Measurements from ENCODE around the gene KMT2B.
"Not testable (repeated sequence)": the region's sequence is repeated elsewhere in the genome, so short reads cannot be mapped to it uniquely, and the experiment has no call there.

Gene KMT2B

GRCh38 chr19:35760711-35761349 is 43.0 kb downstream of the KMT2B start:
- DNase-seq: no peak

DNA sequence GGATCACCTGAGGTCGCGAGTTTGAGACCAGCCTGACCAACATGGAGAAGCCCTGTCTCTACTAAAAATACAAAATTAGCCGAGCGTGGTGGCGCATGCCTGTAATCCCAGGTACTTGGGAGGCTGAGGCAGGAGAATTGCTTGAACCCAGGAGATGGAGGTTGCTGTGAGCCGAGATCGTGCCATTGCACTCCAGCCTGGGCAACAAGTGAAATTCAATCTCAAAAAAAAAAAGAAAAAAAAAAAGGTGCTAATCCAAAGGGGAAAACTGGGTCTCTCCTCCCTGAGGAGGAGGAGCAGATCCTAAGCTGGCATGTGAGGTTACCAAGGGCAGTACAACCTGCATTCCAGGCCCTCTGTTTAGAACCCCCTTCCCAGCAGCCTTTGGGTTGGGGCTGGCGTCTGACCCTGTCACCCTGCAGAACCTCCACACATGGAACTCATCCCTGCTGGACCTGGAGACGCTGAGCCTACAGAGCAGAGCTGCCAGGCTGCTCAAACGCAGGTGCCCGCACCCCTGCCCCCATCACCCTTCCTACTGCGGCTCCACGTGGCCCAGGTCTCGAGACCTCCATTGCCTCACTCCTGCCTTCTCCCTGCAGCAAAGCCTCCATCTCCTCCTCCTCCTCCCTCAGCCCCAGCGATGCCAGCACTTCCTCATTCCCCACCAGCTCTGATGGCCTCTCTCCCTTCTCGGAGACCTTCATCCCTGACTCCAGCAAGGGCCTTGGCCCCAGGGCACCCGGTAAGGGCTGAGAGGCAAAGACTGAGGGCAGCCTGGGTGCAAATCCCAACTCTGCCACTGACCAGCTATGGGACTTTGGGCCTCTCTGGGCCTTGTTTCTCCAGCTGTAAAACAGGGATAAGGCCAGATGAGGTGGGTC is 46.9 kb downstream of the KMT2B start:
- DNase-seq: no peak

DNA sequence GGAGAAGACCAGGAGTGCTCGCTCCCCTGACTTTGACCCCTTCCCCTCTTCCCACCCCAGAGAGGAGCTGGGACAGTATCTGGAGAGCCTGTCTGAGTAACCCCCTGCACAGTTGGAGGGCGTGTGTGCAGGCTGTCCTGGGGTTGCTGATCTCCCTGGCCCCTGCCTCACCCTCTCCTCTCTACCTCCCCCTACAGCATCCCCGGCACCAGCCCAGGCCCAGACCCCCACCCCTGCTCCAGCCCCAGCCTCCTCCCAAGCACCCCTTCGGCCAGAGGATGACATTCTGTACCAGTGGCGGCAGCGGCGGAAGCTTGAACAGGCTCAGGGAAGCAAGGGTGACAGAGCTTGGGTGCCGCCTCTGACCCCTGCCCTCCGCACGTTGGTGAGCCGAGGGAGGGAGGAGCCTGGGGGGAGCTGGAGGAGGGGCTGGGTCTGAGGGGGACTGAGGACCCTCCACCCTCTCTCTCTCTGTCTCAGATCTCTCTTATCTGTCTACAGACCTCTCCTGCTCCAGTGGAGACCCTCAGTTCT is 48.8 kb downstream of the KMT2B start:
- DNase-seq: no peak

- DNase-seq: no peak
These were observed 49.7 kb downstream of the KMT2B start for GRCh38 chr19:35767288-35768081.

DNA sequence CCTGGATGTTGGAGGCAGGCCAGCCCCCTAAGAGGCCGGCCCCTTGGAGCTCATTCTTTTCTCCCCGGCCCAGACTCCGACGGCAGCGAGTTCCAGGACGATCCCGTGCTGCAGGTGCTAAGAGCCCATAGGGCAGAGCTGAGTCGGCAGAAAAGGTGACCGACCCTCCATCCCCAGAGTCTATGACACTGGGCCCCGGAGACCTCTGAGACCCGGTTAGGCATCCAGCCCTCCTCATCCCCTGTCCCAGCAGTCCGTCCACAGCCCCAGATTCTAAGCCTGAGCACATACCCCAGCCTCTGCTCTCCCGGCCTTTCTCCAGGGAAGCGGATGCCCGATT is 50.2 kb downstream of the KMT2B start:
- DNase-seq: no peak

DNA sequence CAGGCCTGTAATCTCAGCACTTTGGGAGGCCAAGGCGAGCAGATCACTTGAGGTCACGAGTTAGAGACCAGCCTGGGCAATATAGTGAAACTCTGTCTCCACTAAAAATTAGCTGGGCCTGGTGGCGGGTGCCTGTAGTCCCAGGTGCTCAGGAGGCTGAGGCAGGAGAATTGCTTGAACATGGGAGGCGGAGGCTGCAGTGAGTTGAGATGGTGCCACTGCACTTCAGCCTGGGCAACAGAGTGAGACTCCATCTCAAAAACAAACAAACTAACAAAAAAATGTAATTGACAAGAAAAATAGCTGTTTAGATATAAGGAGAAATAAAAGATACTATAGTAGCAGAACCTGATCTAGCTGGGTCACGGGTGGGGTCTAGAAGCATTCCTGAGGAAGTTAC is 54.6 kb downstream of the KMT2B start:
- DNase-seq: not testable (repeated sequence)

GRCh38 chr19:35773020-35773806 is 55.4 kb downstream of the KMT2B start:
- DNase-seq: no peak

GRCh38 chr19:35774274-35775045 is 56.7 kb downstream of the KMT2B start:
- no peak for DNase-seq

- no peak for DNase-seq
These were observed 57.2 kb downstream of the KMT2B start for GRCh38 chr19:35775046-35775297.

DNA sequence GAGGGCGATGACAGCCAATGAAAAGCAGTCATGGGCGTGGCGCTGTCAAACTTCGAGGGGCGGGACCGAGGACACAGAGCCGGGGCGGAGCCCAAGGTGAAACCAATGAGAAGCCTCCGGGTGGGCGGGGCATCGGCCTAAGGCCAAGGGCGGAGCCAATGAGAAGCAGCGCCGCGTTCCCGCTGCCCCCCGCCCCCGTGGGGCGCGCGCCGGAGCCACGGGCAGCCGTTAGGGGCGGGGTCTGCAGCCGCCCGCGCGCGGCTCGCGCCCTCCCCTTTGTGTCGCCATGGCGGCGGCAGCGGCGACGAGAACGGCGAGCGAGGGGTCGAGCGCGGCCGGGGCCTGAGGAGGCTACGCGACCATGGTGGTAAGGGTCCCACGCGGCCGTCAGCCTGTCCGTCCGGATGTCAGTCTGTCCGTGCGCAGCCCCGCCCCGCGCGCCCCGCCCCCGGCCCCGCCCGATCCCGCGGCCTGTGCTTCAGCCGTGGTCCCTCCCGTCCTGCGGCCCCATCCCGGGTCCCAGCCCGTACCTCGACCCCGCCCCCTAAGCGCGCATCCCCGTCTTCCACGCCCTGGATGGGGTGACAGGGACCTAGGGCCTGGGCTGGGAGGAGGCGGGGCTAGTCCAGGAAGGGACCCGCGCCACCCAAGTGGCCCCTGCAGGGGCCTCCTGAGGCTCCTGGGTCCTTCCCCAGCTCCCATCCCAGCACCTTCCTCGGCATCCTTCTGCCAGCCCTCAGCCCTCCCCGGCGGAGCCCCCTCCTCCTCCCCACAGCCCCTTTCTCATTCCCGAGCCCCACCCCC is 57.7 kb downstream of the KMT2B start, which contains the start of gene ARHGAP33:
TSS of gene ARHGAP33 (plus strand) at position 267 of the 804 bp plus-strand sequence. CDS start at position 362, 95 bp downstream.
- DNase-seq: peak; percentile 81

GRCh38 chr19:35776102-35776788 is 58.4 kb downstream of the KMT2B start:
- DNase-seq: no peak

DNA sequence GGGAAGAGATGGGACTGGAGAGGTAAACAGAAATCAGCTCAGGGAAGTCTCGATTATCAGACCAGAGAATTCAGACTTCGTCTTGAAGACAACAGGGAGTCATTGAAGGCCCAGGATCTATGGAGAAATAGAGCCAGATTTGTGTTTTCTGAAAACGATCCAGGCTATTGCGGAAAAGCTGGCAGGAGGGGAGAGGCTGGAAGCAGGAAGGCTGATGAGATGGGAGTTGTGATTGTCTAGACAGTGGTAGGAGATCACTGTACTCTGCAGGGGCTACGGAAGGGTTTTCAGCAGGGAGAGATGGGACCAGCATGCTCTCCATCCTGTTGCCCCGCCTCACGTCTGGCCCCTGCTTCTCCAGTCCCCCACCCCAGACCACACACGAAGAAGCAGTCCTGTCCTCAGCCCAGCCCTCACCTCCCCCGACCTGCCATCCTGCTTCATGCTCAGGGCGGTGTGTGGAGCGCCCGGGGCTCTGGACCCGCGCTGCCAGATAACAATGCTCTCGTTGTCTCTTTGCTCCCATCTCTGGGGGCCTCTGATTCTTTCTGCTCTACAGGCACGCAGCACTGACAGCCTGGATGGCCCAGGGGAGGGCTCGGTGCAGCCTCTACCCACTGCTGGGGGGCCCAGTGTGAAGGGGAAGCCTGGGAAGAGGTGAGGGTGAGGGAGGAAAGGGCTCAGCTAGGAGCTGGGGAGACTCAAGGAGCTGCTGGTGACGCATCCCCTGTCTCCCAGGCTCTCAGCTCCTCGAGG is 59.5 kb downstream of the KMT2B start:
- no peak for DNase-seq

DNA sequence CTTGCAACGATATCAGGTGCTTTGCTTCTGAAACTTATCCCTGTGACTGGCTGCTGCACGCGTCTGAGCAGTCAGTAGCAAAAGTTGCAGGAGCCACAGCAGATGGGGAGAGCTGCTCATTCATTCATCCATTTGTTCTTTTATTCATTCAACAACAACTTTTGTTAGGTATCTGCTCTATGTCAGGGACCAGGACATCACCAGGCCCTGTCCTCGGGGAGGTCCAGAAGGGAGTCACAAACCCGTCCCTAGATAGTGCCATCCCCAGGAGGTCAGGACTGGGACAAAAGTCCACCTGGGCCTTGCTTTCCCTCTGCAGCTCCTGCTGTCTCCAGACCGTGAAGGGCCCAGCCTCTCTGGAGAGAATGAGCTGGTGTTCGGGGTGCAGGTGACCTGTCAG is 60.2 kb downstream of the KMT2B start:
- DNase-seq: no peak

- no peak for DNase-seq
These were observed 61.2 kb downstream of the KMT2B start for GRCh38 chr19:35779033-35779432.

- DNase-seq: no peak
These were observed 62.3 kb downstream of the KMT2B start for GRCh38 chr19:35780058-35780457.

- no peak for DNase-seq
These were observed 62.9 kb downstream of the KMT2B start for GRCh38 chr19:35780717-35781116.

GRCh38 chr19:35781650-35782049 is 63.8 kb downstream of the KMT2B start:
- DNase-seq: no peak

DNA sequence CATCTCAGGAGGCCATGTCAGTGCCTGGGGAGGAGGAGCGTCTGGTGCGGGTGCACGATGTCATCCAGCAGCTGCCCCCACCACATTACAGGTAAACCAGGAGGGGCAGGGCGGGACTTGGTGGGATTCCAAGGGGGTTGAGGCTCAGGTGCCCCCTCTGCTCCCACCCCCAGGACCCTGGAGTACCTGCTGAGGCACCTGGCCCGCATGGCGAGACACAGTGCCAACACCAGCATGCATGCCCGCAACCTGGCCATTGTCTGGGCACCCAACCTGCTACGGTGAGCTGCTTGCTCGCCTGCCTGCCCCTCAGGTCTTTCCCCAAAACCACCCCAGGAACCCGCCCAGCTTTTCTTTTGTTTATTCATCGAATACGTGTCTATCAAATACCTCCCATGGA is 64.8 kb downstream of the KMT2B start:
- DNase-seq: no peak

All from GF-D8 (cell line).